HG03378 (cell line): ENCODE measurements around the gene NTN3.
A peak's percentile ranks its signal among the peaks of the same experiment; 100 is the strongest.
"Not testable (repeated sequence)": the region's sequence is repeated elsewhere in the genome, so short reads cannot be mapped to it uniquely, and the experiment has no call there.

Experiments used
- ATAC-seq: cut with Tn5 transposase; IDR thresholded peaks from one replicate; pipeline ENCODE4 v1.9.1; 2021; ENCODE audit warnings: mild to moderate bottlenecking, moderate library complexity; ENCODE audit not compliant: unreplicated experiment

NTN3 gene

DNA sequence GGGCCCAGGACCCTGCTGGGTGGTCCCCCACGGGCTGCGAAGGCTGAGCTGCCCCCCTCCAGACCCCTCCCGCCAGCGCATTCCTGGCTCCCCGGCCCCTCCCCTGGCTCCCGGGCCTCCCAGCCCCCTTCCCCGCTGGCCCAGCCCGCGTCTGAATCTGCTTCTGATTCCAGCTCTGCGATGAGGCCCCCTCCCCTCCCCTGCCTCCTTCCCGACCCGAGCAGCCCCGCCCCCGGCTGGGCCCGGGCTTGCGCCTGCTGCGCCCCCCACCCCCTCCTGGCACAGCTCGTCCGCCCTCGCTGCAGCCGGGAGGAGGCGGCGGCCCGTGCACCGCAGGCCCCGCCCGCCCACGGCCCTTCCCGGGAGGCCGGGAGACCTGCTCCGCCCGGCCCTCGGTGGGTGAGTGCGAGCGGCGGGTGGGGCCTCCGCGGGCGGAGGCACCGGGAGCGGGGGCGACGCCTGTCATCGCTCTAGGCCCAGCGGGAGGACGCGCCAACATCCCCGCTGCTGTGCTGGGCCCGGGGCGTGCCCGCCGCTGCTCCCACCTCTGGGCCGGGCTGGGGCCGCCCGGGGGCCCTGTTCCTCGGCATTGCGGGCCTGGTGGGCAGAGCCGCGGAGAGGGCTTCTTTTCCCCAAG is at the start of gene NTN3:
NTN3 (plus strand) TSS at position 282 of the 637 bp plus-strand sequence. CDS start 405 bp downstream, outside the sequence.
- no peak for ATAC-seq

DNA sequence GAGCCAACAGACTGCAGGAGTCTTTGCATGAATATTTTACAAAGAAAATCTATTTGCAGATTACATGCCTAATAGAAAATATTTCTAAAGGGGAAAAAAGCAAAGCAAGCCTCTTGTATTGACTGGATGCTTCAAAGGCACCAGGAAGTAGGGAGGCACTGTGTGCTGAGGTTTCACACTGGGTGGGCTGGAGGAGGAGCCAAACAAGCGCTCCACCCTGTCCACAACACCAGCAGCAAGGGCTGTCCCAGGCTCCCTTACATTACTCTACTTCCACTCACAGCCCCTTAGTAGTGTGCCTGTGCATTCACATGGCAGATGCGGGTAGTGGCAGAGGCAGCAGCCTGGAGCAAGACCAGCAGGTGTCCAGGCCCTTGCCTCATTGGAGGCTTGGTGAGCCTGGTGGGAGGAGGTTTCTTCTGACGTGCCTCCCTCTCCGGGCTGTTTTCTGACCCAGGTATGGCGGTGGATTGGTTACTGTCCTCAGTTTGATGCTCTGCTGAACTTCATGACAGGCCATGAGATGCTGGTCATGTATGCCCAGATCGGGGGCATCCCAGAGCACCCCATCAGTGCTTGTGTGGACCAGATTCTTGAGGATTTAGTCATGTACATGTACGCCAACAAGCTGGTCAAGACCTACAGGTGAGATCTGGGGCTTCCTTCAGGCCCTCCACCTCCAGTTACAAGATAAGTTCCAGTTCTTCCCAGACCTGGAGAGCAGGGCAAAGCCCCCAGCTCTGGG is 48.8 kb upstream of the NTN3 start:
- ATAC-seq: no peak

DNA sequence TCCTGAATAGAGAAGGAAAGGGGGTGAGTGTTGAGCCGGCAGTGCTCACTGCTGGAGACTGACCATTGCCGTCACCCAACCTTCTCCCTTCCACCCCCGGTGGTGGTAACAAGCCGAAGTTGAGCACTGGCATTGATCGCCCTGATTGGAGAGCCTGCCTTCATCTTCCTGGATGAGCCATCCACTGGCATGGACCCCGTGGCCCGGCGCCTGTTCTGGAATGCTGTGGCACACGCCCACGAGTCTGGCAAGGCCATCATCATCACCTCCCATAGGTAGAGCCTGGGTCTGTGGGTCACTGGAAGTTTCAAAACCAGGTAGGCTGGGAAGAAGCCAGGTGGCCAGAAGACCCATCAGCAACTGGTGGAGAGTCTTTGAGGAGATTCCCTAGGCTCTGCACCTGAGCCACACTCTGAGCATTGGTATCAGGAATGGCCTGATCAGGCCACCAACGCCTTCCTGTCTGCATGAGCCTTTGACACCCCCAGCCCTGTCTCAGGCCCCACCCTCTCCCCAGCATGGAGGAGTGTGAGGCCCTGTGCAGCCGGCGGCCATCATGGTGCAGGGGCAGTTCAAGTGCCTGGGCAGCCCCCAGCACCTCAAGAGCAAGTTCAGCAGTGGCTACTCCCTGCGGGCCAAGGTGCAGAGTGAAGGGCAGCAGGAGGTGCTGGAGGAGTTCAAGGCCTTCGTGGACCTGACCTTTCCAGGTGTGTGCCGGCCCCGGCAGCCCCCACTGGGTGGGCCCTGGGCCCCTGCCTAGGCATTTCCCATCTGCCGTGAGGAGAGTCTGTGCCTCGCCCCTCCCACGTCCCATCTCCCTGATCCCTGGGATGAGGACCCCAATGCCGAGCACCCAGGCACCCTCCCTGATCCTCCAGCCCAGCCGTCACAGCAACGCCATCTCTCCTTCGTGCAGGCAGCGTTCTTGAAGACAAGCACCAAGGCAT is 46.8 kb upstream of the NTN3 start:
- no peak for ATAC-seq

- no peak for ATAC-seq
Observed at GRCh38 chr16:2425008-2425518, 46.0 kb upstream of the NTN3 start.

GRCh38 chr16:2425825-2426430 is 45.2 kb upstream of the NTN3 start:
- no peak for ATAC-seq

- no peak for ATAC-seq
Observed at GRCh38 chr16:2426941-2427361, 44.1 kb upstream of the NTN3 start.

- ATAC-seq: no peak
Observed at GRCh38 chr16:2427526-2427925, 43.6 kb upstream of the NTN3 start.

DNA sequence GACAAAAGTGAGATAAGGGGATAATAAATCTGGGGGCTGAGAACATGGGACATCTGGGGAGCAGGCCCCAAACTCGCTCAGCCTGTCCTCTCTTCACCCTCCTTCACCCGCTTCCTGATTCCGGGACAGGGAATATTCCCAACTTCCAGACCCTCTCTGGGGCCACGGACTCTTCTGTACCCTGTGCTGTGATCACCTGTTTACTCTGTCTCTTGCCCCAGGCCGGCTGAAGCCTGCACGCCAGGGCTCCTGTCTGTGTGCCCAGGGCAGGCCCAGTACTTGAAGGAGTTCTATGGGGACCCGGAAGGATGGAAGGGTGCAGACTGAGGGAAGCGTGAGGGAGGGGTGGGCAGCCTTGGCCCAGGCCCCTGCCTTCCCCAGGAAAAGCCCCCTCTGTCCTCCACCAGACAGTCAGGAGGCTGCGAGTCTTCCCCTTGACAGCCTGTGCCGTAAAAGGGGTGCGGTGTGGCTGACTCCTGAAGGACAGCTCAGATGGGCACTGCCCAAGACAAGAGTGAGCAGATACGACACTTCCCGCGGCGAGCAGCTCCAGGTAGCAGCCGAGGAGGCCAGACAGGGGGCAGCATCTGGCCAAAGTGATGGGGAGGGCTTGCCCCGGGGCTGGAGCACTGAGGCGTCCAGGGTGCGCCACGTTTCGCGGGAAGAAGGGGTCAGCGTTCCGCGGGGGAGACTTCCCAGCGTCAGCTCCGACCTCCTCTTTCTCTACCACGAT is 42.9 kb upstream of the NTN3 start:
- peak; percentile 21 for ATAC-seq

DNA sequence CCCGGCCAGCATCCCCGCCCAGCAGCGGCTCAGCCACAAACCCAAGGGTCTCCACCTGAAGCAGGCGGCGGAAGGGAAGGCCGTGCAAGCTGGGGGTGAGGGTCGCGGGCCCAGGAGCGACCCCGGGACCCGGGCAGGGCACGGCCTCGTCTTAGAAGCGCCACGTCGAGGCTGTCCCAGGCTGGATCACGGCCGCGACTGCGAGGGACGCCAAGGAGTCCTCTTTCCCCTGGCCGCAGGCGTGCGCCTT is 42.4 kb upstream of the NTN3 start:
- ATAC-seq: no peak

- peak; percentile 75 for ATAC-seq
Observed at GRCh38 chr16:2429034-2429770, 41.9 kb upstream of the NTN3 start, which contains the start of gene CCNF. CCNF (plus strand) TSS chr16:2429447; CDS start chr16:2429482, 35 bp downstream.

- ATAC-seq: peak; percentile 3
Observed at GRCh38 chr16:2429771-2430663, 41.1 kb upstream of the NTN3 start.

DNA sequence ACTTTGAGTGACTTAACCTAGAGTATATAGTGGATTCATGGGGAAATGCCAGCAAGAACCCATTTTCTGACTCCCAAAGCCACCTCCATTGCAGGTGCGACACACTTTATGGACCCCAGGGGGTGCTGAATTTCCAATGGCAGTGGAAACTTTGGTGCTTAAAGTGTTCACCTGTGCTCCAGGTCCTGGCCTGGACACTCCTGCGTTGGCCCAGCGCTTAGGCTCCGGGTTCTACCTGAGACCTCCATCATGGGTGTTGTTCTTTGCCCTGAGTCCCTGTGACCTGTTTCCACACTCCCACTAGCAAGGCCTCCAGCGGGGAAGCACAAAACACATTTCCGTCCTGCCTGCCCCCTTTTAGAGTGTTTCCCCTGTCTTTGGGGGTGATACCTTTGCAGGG is 38.8 kb upstream of the NTN3 start:
- no peak for ATAC-seq

GRCh38 chr16:2432801-2433505 is 38.1 kb upstream of the NTN3 start:
- ATAC-seq: no peak

- not testable (repeated sequence) for ATAC-seq
Observed at GRCh38 chr16:2435236-2435635, 35.9 kb upstream of the NTN3 start.

- no peak for ATAC-seq
Observed at GRCh38 chr16:2436110-2436509, 35.0 kb upstream of the NTN3 start.

DNA sequence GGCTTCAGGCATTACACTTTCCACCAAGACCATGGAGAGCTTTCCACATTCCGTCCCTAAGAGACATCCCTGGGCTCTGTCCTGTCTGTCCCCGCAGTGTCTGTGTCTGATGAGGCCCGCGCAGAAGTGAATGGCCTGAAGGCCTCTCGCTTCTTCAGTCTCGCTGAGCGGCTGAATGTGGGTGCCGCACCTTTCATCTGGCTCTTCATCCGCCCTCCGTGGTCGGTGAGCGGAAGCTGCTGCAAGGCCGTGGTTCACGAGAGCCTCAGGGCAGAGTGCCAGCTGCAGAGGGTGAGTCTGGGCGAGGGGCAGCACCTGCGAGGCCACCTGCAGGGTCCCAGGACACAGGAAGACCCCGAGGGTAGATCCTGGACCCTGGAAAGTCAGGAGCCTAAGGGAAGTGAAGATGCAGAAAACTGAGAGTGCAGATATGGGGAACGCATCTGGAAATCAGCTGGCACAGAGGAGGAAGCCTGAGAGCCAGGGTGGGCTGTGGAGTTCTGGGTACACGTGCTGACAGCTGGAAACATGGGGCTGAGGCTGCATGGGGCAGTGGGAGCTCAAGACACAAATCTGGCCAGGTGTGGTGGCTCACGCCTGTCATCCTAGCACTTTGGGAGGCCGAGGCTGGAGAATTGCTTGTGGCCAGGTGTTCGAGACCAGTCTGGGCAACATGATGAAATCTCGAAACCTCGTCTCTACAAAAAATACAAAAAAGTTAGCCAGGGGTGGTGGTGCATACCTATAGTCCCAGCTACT is 33.9 kb upstream of the NTN3 start:
- no peak for ATAC-seq

DNA sequence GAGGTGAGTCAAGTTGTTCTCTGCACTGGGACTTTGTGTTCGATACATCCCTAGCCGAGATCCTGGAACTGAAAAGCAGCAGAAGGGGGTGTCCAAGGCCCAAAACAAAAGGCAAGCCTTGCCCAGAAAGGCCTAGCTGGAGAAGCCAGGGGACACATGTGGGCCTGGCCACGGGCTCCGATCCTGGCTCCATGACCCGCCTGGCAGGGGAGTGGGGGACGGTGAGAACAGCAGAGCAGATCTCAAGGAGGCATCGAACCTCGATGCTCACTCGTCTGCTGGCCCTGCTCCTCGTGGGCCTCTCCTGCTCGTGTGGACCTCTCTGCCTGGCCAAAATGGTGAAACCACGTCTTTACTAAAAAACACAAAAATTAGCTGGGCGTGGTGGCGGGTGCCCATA is 33.0 kb upstream of the NTN3 start:
- ATAC-seq: no peak
